Smooth muscle cell (in vitro differentiated cells): ENCODE measurements around the gene KDR. TPM values are rescaled to one million over a fixed set of nuclear protein-coding genes. Genes with fewer than 3 reads are reported as not detected.

Source experiments
- DNase-seq: peaks from one replicate; lab custom pipeline; 2025; ENCODE audit not compliant: unreplicated experiment; lab: John Stamatoyannopoulos, UW
- H2AFZ ChIP-seq: fragments of 200-600 bp; sonication (generic); 2 replicates; pipeline ENCODE4 v1.6.0; 2016; ENCODE audit warnings: antibody characterized with exemption, low read depth, mild to moderate bottlenecking
- H3F3A ChIP-seq: fragments of 200-600 bp; sonication (generic); 2 replicates; pipeline ENCODE4 v1.6.0; 2017; ENCODE audit warnings: antibody characterized with exemption, low read depth
- H3K27ac ChIP-seq: fragments of 200-600 bp; sonication (generic); 2 replicates; pipeline ENCODE4 v1.5.1; 2016; ENCODE audit warnings: low read depth, mild to moderate bottlenecking
- H3K27me3 ChIP-seq: fragments of 200-600 bp; sonication (generic); 2 replicates; pipeline ENCODE4 v1.6.1; 2016; ENCODE audit warnings: low read depth, mild to moderate bottlenecking
- H3K36me3 ChIP-seq: fragments of 200-600 bp; sonication (generic); 2 replicates; pipeline ENCODE4 v1.5.1; 2016; ENCODE audit warnings: low read depth
- H3K4me1 ChIP-seq: fragments of 200-600 bp; sonication (generic); 2 replicates; pipeline ENCODE4 v1.5.1; 2016; ENCODE audit warnings: low read depth
- H3K4me2 ChIP-seq: fragments of 200-600 bp; sonication (generic); 2 replicates; pipeline ENCODE4 v1.6.0; 2016; ENCODE audit warnings: mild to moderate bottlenecking
- H3K4me3 ChIP-seq: fragments of 200-600 bp; sonication (generic); 2 replicates; pipeline ENCODE4 v1.5.1; 2016; ENCODE audit warnings: mild to moderate bottlenecking
- H3K79me2 ChIP-seq: fragments of 200-600 bp; sonication (generic); 2 replicates; pipeline ENCODE4 v1.6.0; 2016; ENCODE audit warnings: low read depth, mild to moderate bottlenecking
- H3K9ac ChIP-seq: fragments of 200-600 bp; sonication (generic); 2 replicates; pipeline ENCODE4 v1.6.0; 2016; ENCODE audit warnings: low read depth
- H3K9me3 ChIP-seq: fragments of 200-600 bp; sonication (generic); replicated peaks from 2 replicates; pipeline ENCODE4 v1.5.1; 2016; ENCODE audit warnings: low read depth
- H4K20me1 ChIP-seq: fragments of 200-600 bp; sonication (generic); 2 replicates; pipeline ENCODE4 v1.6.0; 2016; ENCODE audit warnings: low read depth
- WGBS: methylation state at CpG from one replicate; pipeline ENCODE4 v1.1.7; 2016; ENCODE audit warnings: low lambda C conversion rate; 5-methylcytosine and 5-hydroxymethylcytosine counted together
- polyA plus RNA-seq: library from polyadenylated mRNA; unstranded; fragments of >200 nt; fragmentation: Nextera tagmentation; extraction: Ambion mirVana; gene quantifications from 2 replicates; pipeline ENCODE4 v1.2.1, GENCODE V29; 2016
- total RNA-seq: library from RNA; depleted of rRNA; stranded (reverse); fragments of >200 nt; gene quantifications from 2 replicates; pipeline ENCODE4 v1.2.3, GENCODE V29; 2014
- TF ChIP-seq, protein P1 (sequence below): fragments of 200-600 bp; sonication (generic); IDR thresholded peaks from 2 replicates; pipeline ENCODE4 v1.5.1; 2017; ENCODE audit warnings: borderline replicate concordance, mild to moderate bottlenecking, antibody characterized with exemption; ENCODE audit not compliant: insufficient read depth, poor library complexity, severe bottlenecking

Gene KDR
- total and polyA plus RNA-seq, 2 experiments from 2014 or later: 27.7 to 56.3 TPM

DNA sequence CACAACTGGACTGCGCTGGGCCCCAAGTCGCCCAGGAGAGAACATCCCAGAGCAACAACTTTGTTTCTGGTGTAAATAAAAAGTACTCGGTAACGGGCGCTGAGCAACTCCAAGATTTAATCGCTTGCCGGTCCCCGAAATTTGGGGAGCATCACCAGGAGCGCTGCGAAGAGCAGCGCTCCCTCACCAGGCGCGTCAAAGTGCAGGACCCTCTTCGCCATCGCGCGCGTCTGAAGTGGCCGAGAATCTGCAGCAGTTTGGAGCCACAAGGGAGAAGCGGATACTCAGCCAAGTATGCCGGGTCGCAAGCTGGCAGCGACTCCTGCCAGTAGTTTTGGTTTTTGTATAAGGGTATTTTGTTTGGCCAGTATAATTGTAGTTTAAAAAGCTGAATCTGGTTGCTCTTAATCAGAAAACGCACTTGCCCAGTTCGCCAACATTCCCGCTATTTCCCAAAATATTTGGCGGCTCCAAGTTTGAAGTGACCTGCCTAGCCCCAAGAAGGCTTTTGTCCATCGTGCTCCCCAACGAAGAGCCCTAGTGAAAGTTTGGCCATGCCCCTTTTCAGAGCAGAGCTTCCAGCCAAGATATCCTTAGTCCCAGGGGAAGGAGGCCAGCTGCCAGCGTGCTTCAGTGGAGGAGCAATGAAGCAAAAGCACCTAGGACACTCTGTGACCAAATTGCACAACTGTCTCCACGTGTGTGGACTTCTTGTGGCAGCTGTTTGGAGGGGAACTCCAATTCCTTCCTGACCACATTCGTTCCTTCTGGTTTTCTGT is 557 bp upstream of the KDR start:
- peaks cover 47% of the 10 kb centered on the region for H3K79me2 ChIP-seq
- H3K27ac ChIP-seq: no peak overlapping the region
- peak overlapping the region; percentile 78 for H3K4me3 ChIP-seq
- TF ChIP-seq, protein P1, sequence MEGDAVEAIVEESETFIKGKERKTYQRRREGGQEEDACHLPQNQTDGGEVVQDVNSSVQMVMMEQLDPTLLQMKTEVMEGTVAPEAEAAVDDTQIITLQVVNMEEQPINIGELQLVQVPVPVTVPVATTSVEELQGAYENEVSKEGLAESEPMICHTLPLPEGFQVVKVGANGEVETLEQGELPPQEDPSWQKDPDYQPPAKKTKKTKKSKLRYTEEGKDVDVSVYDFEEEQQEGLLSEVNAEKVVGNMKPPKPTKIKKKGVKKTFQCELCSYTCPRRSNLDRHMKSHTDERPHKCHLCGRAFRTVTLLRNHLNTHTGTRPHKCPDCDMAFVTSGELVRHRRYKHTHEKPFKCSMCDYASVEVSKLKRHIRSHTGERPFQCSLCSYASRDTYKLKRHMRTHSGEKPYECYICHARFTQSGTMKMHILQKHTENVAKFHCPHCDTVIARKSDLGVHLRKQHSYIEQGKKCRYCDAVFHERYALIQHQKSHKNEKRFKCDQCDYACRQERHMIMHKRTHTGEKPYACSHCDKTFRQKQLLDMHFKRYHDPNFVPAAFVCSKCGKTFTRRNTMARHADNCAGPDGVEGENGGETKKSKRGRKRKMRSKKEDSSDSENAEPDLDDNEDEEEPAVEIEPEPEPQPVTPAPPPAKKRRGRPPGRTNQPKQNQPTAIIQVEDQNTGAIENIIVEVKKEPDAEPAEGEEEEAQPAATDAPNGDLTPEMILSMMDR: no peak
- no peak overlapping the region for H3K9ac ChIP-seq
- H3F3A ChIP-seq: no peaks in the 10 kb centered on the region
- no peaks in the 10 kb centered on the region for H3K9me3 ChIP-seq
- no peaks in the 10 kb centered on the region for H3K27me3 ChIP-seq
- H3K4me1 ChIP-seq: peaks cover 7% of the 10 kb centered on the region
- H3K4me2 ChIP-seq: peak overlapping the region; percentile 91
- H4K20me1 ChIP-seq: no peaks in the 10 kb centered on the region
- H3K36me3 ChIP-seq: no peaks in the 10 kb centered on the region
- no peak for DNase-seq
- H2AFZ ChIP-seq: peak overlapping the region; percentile 99
- 4% methylated on average over 32 of the region's 32 CpGs for WGBS

DNA sequence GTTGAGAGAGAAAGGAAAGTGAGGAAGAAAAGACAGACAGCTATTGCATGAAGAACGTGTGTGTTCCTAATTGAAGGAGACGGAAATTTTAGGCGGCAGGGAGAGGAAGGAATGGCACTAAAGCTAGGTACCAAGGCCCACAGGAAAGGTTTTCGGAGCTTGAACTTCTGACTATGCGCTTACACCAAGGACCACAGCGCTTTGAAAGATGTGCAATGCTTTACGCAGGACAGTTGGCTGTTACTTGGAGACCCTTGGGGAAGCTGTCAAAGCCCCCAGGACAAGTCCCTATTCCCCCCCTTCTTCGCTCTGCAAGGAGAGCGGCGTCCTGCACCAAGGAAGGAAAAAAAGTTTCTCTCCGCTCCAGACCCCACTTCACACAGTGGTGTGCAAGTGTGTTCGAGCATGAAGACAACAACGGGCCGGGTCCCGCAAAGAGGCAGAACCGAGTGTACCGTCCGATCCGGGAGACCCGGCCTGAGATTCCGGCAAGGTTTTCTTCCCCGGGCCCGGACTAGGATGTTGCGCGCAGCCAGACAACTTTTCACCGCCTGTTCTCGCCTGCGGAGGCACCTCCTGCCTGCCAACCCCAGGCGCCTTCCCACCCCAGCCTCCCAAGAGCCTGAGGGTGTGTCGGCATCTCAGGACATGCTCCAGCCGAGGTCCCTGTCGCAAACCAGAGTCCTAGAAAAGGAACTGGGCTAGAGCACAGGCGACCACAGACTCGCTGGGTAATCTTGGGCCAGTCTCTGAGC is 896 bp downstream of the KDR start:
- H3K79me2 ChIP-seq: peaks cover 61% of the 10 kb centered on the region
- peak overlapping the region; percentile 99 for H2AFZ ChIP-seq
- no peaks in the 10 kb centered on the region for H3K27me3 ChIP-seq
- H4K20me1 ChIP-seq: no peaks in the 10 kb centered on the region
- peak; percentile 20 for DNase-seq
- H3K27ac ChIP-seq: no peak overlapping the region
- peaks cover 7% of the 10 kb centered on the region for H3K4me1 ChIP-seq
- 8% methylated on average over 25 of the region's 34 CpGs for WGBS
- H3K4me2 ChIP-seq: peak overlapping the region; percentile 91
- H3K9me3 ChIP-seq: no peaks in the 10 kb centered on the region
- H3K36me3 ChIP-seq: no peaks in the 10 kb centered on the region
- H3F3A ChIP-seq: no peaks in the 10 kb centered on the region
- TF ChIP-seq, protein P1: no peak
- no peak overlapping the region for H3K9ac ChIP-seq
- peak overlapping the region; percentile 78 for H3K4me3 ChIP-seq

DNA sequence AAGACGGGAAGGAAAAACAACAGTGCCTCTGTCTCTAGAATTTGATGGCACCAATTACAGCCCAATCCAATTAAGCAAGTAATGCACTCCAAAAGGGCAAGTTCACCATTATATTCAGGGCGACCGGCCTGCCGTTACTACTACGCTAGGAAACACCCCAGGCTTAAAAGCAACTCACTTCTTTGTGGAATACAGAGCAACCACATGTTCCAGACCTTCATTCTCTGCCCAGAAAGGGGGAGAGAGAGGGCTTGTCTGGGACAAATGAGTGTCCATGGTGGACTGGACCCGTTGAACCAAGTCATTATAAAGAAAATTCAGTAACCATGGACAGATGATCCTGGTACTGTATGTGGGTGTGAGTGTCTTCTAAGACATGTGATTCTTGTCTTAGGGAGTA is 1.6 kb downstream of the KDR start:
- H3F3A ChIP-seq: no peaks in the 10 kb centered on the region
- peak overlapping the region; percentile 99 for H2AFZ ChIP-seq
- peak overlapping the region; percentile 78 for H3K4me3 ChIP-seq
- no peak overlapping the region for H3K9ac ChIP-seq
- H4K20me1 ChIP-seq: no peaks in the 10 kb centered on the region
- H3K36me3 ChIP-seq: no peaks in the 10 kb centered on the region
- TF ChIP-seq, protein P1: no peak
- H3K9me3 ChIP-seq: no peaks in the 10 kb centered on the region
- DNase-seq: no peak
- H3K27ac ChIP-seq: no peak overlapping the region
- H3K4me1 ChIP-seq: peaks cover 7% of the 10 kb centered on the region
- no peaks in the 10 kb centered on the region for H3K27me3 ChIP-seq
- 12% methylated on average over 6 of the region's 6 CpGs for WGBS
- peaks cover 68% of the 10 kb centered on the region for H3K79me2 ChIP-seq
- H3K4me2 ChIP-seq: peak overlapping the region; percentile 91
